RCC 7860 (cell line): ENCODE data around the gene MEGF11.

Experiments used
- DNase-seq: peaks from one replicate; pipeline ENCODE4 v3.0.0-alpha.2; 2015; ENCODE audit warnings: low spot score
- FAIRE-seq: peaks from 2 replicates; lab custom pipeline; 2012; peaks lifted over from hg19 to GRCh38; lab: Jason Lieb, UNC

MEGF11 gene

DNA sequence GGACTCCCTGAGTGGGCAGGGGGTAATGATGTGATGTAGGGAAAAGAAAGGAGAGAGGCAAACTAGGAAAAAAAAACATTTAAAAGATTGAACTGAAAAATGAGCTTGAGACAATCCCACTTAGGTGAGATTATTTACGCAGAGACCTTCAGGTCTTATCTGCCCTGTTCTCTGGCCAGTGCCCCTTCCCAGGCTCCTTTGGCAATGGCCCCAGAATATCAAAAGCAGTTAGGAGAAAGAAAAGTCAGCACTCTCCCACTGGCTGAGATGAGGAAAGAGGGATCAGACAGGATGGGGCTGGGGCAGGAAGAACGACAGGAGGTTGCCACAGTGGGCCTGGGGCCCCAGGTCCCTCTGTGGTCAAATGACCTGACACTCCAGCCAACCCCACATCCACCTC, 105.4 kb downstream of the MEGF11 start:
- DNase-seq (no peak), FAIRE-seq (no peak)

DNA sequence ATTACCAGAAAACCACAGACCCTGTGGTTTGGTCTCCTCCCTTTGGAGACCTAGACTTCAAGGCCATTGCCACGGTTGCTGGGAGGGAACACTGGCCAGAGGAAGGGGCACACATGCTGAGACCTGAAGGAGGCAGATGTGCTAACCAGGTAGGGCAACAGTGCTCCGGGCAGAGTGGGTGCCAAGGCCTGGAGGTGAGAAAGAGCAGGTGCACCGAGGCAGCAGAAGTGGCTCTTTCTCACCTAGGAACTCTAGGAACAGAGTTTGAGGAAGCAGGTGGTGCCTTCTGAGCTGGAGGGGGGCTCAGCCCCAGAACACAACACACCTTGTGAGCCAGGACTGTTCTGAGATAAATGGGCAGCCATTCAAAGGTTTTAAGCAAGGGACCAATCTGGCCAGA, 106.1 kb downstream of the MEGF11 start:
- FAIRE-seq (no peak), DNase-seq (no peak)

DNA sequence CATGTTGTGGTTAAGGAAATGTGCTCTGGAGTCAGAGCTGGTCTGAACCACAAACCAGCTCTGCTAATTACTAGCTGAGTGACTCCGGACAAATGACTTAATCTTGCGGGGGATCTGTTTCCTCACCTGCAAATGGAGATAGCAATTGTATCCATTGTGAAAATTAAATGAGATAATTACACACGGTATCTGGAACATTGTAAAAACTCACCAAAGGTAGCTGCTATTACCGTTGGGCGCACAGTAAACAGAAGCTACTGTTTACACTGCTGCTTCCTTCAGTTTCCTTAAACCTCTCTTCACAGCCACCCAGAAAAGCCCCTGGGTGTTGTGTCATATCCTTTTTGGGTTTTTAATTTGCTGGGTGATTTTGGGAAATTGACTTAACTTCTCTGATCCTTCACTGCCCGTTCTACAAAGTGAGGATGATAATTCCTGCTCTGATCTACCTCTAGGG, 107.8 kb downstream of the MEGF11 start:
- FAIRE-seq, result no peak
- DNase-seq, result no peak

DNA sequence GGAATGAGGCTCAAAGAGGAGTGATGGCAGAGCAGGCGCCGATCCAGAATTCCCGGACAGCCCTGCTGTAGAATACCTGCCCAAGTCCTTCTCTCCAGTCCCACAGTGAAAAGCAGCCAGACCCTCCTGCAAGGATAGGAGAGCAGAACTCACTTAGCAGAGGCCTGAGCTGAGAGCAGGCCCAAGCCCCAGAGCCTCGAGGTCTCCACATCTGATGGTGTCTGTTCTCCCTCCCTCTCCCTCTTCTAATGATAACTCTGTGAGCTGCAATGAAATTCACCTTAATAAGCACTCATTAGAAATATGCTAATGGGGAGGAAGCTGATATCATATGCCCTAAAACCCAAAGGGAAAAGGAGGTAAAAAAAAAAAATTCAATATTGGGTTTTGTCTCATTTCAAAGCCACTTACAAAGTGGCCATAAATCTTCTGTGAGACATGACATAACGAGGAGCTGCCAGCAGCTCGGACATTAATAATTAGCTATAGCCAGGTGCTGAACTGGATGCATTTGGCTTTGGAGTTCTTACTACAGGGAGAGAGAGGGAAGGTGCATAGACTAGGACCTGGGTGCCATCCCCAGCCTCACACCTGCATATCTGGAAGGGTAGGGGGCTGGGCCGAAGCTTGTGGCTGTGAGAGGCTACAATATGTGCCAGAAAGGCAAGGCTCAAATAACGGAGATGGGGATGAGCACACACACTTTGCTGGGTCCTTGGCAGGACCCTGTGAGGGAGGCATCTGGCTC, 108.4 kb downstream of the MEGF11 start:
- no peak for DNase-seq

DNA sequence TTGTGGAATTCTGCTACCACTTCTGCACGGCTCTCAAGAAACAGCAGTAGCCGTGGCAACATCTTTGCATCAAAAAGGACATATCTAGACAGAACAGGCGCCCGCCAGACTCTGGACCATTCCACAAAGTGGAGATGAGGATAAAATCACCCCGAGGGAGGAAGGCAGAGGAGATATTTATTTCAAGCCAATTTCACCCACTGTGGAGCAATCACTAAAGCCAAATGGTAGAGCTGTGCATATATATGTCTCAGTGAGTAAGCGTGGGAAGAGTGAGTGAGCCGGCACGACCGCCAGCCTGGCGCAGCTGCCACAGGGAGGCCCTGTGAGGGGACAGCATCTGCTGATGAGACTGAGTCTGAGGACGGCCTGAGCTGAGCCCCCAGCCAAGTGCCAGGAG, 111.3 kb downstream of the MEGF11 start:
- DNase-seq (no peak), FAIRE-seq (no peak)

More for the DNA sequence above, 108.4 kb downstream of the MEGF11 start:
- FAIRE-seq, result no peak

DNA sequence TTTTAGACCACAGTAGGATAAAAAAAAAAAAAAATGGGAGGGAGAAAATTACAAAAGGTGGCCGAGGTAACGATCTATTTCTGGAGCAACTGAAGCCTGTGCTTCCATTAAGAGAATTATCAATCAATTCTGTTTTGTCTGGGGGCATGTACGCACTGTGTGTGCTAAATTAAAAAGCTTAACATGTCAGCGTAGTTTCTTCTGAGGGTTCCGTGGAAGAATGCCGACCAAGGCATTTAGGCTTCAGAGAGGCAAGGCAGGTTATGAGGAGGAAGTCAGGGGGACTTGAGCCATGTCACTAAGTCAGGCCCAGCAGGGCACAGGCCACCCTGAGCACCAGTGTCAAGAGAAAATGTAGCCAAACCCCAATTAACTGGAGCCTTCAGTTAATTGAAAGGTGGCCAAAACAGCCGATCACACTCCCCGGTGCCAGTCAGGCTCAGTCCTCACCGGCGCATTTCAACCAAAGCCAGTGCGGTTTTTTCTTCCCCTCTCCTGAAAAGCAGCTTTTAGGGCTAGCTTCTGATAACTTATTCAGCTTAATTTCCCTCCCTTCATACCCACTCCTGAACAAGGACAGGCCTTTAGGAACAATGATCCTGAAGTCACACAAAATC, 113.9 kb downstream of the MEGF11 start:
- no peak for DNase-seq
- no peak for FAIRE-seq

DNA sequence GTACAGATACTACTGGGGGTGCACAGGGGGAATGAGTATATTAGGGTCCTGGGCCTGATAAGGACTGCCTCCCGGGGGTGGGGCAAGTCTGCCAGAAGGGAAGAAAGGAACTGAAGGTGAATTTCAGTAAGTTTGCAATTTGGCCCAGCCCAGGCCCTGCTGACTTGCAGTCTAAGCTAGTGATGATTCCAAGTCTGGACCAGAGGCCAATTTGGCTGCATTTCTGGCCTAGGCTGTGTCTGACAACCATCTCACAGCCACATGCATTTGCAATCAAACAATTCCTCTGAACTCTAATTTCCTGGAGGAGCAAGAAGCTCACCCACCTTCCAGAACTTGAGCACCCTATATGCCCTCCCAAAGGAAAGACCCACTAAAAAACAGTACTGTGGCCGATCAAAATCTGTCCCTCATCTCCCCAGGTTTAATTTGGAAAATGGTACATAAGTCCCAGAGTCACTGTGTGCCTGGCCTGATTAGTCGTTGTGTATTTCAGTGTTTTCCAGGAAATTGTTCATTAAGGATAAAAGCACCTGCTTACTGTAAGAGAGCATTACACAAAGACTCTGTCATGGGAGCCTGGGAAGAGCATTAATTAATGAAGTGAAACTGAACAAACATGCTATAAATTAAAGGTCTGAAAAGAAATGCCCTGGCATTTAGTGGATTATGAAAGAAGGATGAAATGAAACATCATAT, 114.5 kb downstream of the MEGF11 start:
- DNase-seq (no peak), FAIRE-seq (no peak)

DNA sequence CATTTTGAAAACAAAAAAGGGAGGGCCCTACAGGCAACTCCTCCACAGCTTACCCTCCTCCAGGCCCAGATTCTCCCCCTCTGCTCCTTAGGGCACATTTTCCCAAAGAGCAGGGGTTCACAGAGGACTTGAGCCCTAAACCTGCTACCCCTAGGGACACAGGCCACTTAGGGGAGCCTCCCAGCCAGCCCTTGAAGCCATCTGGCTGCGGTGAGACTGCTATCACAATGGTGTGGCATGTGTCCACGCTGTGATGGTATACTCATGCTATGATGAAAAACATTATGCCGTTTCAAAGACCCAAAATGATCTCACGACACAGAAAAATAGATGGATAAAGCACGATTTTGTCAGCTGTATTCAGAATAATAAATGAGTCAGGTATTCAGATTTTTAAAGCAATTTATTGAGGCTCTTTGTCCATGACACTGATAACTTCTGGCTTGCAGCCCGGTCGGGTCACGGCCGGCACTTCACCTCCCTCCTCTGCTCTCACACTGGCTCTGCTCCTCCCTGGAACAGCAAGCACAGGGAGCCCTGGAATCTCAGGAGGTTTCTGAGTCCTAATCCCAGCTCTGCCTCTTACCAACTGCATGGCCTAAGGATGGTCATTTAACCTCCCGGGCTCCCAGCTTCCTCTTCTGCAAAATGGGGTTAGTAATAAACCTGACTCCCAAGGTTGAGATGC, 115.3 kb downstream of the MEGF11 start:
- DNase-seq (no peak), FAIRE-seq (no peak)

DNA sequence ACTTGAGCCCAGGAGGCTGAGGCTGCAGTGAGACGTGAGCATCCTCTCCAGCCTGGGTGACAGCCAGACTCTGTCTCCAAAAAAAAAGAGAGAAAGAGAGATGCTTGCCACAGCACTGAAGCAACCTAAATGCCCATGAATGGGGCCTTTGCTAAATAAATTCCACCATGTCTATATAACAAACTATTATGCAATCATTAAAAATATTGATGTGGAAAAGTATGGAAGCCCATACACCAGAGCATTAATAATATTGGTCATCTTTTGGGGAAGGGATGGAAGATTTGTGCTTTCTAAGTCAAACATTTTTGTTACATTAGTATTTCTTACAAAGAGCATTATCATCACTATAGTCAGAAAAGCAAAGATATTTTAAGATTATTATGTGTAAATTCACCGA, 116.6 kb downstream of the MEGF11 start:
- FAIRE-seq, result no peak

DNA sequence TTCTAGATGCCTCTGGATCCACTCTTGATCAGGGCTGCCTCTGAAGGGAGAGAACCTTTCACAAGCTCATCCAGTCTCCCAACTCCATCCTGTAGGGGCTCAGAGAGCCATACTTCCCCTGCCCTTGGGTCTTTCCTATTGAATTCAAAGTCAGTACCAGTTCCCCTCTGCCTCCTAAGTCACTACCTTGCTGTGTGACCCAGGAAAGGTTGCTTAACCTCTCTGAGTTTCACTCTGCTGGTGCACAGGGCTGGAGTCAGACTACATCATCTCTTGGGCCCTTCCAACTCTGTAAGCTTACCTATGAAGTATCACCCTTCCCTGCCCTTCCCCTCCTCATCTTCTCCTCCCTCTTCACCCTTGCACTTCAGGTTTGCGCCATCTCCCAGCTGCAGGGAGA, 117.9 kb downstream of the MEGF11 start:
- DNase-seq, result no peak
- no peak for FAIRE-seq

More for the DNA sequence above, 116.6 kb downstream of the MEGF11 start:
- DNase-seq, result no peak

DNA sequence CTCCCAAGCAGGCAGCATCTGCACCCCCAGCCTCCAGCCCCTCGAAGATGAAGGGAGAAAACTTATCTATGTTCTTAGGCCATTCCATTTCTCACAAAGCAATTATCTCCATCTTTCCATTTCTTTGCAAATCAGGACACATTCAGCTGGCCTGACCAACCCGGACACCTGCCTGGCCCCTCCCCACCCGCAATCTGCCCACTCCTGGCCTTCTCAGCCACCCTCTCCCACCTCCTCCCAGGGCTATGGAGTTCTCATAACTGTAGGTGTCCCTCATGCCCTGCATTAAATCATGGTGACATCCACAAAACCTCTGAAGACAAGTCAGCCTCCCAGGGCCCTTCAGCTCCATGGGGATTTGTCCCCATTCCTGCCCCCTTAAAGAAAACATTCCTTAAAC, 119.3 kb downstream of the MEGF11 start:
- DNase-seq (no peak), FAIRE-seq (no peak)

DNA sequence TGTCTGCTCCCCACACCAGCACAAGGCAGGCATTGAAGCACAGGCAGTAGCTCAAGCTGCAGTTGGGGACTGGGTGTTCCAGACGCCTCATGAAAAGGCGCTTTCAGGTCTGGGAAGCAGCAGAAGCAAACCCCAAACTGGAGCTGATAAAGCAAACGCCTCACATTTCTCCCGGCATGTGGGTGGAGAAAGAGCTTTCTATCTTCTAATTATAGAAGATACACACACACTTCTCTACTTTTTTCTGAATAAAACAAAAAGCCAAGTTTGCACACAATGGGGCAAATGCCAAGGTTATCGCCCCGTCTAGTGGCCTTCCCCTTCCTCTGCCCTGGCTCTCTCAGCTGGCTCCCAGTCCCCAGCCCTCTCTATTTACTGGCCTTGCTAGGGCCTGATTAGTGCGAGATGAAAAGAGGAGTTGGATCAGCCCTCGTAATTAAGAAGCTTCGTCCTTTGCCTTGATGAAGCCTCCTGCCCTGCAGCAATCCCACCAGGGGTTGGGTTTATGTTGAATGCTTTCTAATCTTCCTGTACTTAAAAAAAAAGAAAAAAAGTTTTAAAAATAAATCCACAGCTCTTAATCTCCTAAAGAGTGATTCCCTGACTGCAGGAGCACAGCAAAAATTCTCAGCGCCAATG, 120.2 kb downstream of the MEGF11 start:
- FAIRE-seq, result no peak
- no peak for DNase-seq

DNA sequence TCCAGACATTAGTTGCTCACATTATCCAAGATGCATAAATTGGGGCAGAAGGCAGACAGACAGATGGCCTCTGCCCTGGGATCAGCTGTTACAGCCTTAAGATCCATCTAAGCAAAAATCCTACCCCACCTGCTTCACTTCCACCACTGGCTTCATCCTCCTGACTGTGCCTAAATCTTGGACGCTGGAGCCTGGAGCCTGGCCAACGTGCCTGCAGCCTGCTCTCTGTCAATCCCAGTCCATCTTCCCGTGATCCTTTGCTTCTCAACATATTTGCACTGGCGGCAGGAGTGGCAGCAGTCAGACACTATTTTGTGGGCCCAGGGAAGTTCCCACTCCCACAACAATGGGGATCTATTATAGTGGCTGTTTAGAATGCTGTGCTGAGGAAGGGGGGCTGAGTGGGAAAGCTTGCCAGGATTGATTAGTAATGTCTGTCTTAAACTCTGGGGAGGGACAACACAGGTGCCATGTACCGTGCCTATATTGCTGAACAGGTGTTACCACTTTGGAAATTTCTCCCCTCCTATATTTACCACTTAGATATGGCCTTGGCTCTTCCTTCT, 121.2 kb downstream of the MEGF11 start:
- FAIRE-seq (no peak), DNase-seq (no peak)

DNA sequence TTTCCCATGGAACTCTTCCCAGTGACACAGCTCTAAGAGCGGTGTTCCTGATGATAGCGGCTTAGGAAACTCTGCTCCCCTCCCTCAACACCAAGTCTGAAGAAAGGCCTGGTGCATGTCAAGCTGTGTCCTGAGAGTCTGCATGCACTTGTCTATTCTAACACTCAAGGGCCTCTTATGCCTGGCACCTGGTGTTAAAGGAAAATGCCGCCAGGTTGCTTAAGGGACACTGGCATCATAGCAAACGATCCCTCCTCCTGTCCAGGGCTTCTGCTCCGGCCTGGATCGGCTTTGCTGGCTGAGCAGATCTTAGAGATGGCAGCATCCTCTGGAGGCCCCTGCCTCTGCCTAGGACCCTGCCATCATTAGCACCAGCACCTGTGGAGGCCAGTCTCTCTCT, 121.7 kb downstream of the MEGF11 start:
- no peak for DNase-seq
- FAIRE-seq, result no peak

DNA sequence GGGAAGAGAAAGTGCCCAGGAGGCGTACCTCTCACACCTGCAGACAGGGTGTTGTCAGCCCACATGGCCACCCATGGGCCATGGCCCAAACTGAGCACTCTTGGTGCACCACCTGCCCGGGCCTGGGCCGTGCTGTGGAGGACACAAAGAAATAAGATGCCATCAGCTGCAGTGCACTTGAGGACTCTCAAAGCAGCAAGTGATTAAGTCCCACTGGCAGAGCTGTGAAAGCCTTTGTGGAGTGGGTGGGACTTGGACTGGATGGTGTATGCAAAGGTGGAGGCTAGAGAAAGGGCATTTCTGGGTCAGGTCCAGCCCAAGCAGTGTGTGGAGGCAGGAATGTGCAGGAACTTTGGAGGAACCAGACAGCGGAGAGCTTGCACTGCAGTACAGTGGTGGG, 122.3 kb downstream of the MEGF11 start:
- FAIRE-seq, result no peak
- no peak for DNase-seq

DNA sequence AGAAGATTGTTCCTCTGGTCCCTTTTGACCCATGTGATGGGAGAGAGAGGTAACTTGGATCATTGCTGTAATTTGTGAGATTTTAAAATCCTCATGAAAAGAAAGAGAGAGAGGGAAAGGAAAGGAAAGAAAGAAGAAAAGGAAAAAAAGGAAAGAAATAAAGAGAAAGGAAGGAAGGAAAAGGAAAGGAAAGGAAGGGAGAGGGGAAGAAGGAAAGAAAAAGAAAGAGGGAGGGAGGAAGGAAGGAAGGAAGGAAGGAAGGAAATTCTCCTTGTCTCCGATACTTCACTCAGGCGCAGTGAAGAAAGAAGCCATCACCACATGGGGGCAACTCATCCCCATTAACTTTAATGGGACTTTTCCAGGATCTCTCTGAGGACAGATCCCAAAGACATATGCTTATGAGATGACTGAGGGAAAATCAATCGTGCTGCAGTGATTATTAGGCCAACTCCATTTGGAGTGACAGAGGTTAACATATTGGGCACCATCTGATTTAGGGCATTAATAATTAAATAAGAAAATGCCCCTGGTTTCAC, 123.0 kb downstream of the MEGF11 start:
- no peak for FAIRE-seq

DNA sequence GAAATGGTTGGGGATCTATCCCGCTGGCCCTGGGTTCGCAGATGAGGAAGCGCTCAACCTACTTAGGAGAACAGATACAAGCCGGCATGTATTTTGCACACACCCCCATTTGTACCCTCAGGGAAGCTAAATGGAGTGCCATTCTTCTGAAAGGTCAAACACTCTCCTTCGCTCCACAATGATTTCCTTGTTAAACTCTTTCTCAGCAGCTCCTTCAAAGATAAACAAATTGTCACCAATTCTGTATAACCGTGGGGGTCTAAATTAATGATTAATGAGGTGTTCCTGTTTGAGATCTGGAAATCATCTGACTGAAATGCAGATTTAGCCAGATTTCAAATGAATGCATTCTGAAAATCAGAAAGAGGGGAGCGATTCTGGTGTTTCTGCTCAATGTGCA, 124.0 kb downstream of the MEGF11 start:
- FAIRE-seq, result no peak
- no peak for DNase-seq

More for the DNA sequence above, 123.0 kb downstream of the MEGF11 start:
- DNase-seq, result no peak

DNA sequence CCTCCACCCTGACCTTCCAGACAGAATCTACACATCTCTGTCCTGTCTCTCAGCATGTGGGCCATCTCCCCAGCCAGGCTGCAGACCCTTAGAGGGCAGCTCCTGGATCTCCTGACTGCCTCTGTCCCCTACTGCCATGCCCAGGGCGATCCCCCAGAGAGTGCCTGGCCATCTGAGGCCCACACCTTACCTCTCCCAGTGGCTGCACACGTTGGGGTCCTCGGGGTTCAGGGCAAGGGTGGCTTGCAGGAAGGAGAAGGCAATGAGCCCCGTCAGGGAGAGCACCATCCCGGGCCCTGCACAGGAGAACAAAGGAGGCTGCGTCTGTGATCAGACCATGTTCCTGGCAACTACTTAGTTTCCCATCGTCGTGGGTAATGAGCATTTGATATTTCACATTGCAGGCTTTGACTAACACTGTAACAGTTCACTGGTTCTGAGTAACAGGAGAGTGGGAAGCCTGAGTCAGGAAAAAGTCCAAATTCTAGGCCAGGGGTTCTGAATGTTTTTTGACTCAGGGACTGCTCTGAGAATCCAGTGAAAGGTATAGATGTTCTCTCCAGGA, 125.4 kb downstream of the MEGF11 start:
- FAIRE-seq (no peak), DNase-seq (no peak)

DNA sequence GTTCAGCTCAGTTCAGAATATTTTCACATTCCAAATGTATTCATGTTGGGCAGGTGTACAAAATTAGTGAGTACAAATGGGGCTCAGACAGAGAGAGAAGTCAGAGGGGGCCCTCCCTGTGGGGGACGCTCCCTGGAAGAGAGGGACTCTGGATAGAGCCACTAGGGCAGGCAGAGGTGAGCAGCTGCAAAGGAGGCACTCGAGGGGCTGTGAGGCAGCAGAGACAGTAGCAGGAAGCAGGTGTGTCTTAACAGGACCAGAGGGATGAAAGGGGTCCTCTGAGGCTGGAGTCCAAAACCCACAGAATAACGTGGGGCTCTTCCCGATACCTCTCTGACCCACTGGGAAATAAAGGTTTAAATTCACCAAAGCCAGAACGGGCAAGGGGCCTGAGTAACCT, 127.1 kb downstream of the MEGF11 start:
- no peak for FAIRE-seq
- DNase-seq, result no peak

DNA sequence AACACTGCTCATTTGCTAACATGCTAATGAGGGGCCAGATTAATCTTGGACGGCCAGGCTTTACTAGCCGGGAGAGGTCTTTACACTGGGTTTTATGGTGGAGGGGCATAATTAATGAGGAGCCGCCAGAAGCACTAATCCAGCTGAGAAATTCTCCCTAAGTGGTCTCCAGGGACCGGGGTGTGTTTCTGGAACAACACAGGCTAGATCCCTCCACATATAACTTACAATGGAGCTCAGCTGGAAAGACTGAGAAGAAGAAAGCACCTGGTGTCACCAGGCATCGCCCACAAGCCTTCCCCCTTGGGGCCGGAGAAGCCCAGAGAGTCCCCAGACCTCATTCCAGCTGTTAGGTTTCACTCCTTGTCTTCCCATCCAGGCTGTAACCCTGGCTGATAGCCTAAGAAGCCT, 127.5 kb downstream of the MEGF11 start:
- FAIRE-seq, result no peak
- DNase-seq, result no peak
